HUES64 (cell line): Measurements from ENCODE around the gene SRGAP1.

Experiments
- H3K27ac ChIP-seq: 2 replicates; pipeline ENCODE4 v1.7.0; 2013; ENCODE audit warnings: low read depth, low read length, inconsistent platforms
- H3K27me3 ChIP-seq: 2 replicates; pipeline ENCODE4 v1.6.1; 2013; ENCODE audit warnings: mild to moderate bottlenecking, low read length; ENCODE audit not compliant: insufficient read depth
- H3K36me3 ChIP-seq: 2 replicates; pipeline ENCODE4 v1.6.1; 2013; ENCODE audit warnings: mild to moderate bottlenecking, low read length; ENCODE audit not compliant: insufficient read depth
- H3K4me1 ChIP-seq: 2 replicates; pipeline ENCODE4 v1.6.1; 2013; ENCODE audit warnings: mild to moderate bottlenecking, low read length, moderate library complexity; ENCODE audit not compliant: insufficient read depth
- H3K4me3 ChIP-seq: 2 replicates; pipeline ENCODE4 v1.5.1; 2013; ENCODE audit warnings: mild to moderate bottlenecking, low read length, moderate library complexity
- H3K9ac ChIP-seq: 2 replicates; pipeline ENCODE4 v1.6.1; 2013; ENCODE audit warnings: mild to moderate bottlenecking, low read depth, low read length
- H3K9me3 ChIP-seq: 2 replicates; pipeline ENCODE4 v1.6.1; 2013; ENCODE audit warnings: low read depth, low read length; ENCODE audit not compliant: insufficient read depth
- WGBS: fragments of 150-250, 120-280 bp; methylation state at CpG from one replicate; pipeline ENCODE4 v1.1.7; 2013; ENCODE audit warnings: missing lambda C conversion rate; 5-methylcytosine and 5-hydroxymethylcytosine counted together

Gene SRGAP1

DNA sequence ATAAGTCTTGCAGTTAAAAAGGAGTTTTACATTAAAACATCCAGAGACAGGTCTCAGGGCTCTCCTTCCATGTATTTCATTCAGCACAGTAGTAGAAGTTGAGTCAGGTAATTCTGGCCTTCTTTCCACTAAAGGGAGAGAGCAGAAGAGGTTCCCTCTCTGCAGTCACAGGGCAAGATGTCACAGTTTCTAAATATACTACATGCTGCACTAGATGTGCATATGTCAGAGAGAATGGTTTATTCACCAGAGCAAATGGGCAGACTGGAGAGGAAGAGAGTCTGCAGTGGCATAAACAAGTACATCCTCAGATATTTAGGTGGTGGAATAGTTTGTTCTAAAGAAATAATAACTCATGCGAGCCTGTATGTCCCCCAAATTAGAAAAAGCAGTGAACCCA is 245.5 kb downstream of the SRGAP1 start:
- H3K9me3 ChIP-seq: no peaks in the 10 kb centered on the region
- WGBS: no CpG with 5 or more reads among the region's 1 CpG
- H3K4me1 ChIP-seq: peaks cover 9% of the 10 kb centered on the region
- H3K4me3 ChIP-seq: no peak overlapping the region
- H3K27me3 ChIP-seq: no peaks in the 10 kb centered on the region
- H3K36me3 ChIP-seq: no peaks in the 10 kb centered on the region
- no peak overlapping the region for H3K27ac ChIP-seq
- H3K9ac ChIP-seq: no peak overlapping the region

DNA sequence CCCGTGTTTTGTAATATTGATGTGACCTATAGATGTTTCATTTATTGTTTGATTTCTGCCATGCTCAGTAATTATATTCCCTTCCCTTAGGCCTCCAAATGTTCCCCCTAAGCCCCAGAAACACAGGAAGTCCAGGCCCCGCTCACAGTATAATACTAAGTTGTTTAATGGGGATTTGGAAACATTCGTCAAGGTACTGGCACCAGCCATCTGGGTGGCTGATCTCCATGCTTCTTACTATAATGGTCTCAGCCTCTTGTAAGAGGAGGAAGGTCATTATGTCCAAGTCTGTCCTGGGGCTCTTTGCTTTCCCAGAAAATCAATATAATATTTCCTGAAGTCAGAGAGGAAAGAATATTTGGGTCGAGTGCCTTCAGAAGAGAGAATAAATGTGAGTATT is 246.7 kb downstream of the SRGAP1 start:
- Histone ChIP-seq H3K4me3 (no peak overlapping the region), H3K27ac (no peak overlapping the region), H3K27me3 (no peaks in the 10 kb centered on the region), H3K9me3 (no peaks in the 10 kb centered on the region), H3K9ac (no peak overlapping the region), H3K36me3 (no peaks in the 10 kb centered on the region), H3K4me1 (peaks cover 9% of the 10 kb centered on the region)
- 82% methylated on average over 2 of the region's 4 CpGs for WGBS

DNA sequence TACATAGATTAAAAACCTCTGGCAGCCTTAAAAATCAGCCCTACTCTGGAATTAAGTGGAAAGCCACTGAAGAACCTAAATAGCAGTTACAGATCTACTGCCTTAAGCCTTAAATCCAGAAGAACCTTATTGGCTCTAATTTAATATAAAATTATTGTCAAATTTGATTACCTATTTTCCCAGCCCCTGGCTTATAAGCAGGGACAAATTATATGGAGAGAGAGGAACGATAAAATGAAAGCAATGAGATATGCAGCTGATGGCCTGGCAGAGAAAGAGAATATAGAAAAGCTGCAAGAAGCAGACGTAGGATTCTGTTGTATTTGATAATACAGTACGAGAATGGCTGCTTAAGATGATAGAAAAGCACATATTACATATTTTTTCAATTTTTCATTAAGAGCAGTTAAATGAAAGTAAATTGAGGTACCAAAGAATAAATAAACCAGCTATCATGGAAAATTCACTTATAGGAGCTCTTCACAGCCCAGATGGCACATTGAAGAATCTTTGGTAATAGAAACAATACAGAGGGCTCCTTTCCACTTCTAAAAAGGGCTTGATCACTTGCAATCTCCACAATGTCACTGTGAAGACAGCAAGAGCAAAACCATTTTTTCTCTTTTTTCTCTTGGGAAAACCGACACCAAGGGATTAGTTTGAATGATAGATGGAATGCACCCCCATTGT is 248.2 kb downstream of the SRGAP1 start:
- Histone ChIP-seq H3K36me3 (no peaks in the 10 kb centered on the region), H3K27me3 (no peaks in the 10 kb centered on the region), H3K9ac (no peak overlapping the region), H3K4me3 (no peak overlapping the region), H3K27ac (no peak overlapping the region), H3K4me1 (peaks cover 9% of the 10 kb centered on the region), H3K9me3 (no peaks in the 10 kb centered on the region)
- 90% methylated on average over 2 of the region's 4 CpGs for whole genome bisulfite sequencing

DNA sequence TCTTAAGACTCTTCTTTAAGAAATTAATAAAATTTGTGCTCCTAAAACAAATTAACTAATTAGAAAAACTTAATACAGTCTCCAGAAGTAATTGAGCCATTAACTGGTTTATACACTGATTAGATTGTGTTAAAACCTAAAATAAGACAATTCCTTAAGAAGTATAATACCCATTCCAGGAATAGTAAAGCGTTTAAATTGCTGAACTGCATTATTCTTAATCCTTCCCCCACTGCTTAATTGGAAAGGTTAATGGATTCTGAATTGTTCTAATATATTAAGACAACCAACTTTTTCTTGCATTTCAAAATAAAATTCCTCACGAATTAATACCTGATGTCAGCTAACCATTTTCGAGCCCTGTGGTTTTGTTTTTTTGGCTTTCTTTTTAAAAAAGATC is 249.2 kb downstream of the SRGAP1 start:
- Histone ChIP-seq H3K27ac (no peak overlapping the region), H3K27me3 (no peaks in the 10 kb centered on the region), H3K9ac (no peak overlapping the region; the same call in 1 of the 2 replicates), H3K9me3 (no peaks in the 10 kb centered on the region), H3K4me3 (no peak overlapping the region), H3K4me1 (peaks cover 2% of the 10 kb centered on the region), H3K36me3 (no peaks in the 10 kb centered on the region)
- WGBS: 94% methylated on average over 2 of the region's 3 CpGs

DNA sequence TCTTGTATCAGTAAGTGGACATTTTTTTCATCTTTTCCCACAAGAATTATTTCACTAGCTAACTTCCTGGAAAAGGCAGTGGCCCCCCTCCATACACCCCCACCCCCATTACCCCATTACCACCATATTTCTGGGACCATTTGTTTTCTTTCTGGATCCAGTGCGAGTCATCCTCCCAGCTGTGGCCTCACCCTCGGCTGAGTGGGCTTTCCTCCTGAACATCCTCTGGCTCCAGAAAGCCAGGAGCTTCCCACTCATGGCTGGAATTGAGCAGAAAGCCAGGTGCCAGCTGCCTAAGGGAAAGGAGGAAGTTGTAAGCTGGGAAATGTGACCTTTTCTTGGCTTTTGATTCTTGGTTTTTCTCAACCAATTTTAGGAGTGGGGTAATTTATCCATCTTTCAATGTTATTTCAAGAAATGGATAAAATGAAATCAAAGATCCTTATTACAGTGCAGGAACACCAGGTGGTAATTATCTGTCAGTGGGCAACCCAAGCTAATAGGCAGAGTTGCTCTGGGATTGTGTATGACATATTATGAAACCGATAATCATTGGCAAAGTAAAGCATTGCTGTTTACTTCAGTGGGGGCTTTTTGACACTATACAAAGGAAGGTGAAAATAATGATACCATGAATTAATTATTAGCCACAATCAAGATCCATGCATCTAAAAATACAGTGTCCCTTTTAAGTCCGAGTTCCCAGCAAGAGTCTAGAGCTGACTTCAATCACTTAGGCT is 253.0 kb downstream of the SRGAP1 start:
- Histone ChIP-seq H3K4me1 (no peaks in the 10 kb centered on the region), H3K36me3 (no peaks in the 10 kb centered on the region), H3K27ac (no peak overlapping the region), H3K27me3 (no peaks in the 10 kb centered on the region), H3K4me3 (no peak overlapping the region), H3K9me3 (no peaks in the 10 kb centered on the region), H3K9ac (no peak overlapping the region)
- WGBS: 93% methylated on average over 4 of the region's 4 CpGs

DNA sequence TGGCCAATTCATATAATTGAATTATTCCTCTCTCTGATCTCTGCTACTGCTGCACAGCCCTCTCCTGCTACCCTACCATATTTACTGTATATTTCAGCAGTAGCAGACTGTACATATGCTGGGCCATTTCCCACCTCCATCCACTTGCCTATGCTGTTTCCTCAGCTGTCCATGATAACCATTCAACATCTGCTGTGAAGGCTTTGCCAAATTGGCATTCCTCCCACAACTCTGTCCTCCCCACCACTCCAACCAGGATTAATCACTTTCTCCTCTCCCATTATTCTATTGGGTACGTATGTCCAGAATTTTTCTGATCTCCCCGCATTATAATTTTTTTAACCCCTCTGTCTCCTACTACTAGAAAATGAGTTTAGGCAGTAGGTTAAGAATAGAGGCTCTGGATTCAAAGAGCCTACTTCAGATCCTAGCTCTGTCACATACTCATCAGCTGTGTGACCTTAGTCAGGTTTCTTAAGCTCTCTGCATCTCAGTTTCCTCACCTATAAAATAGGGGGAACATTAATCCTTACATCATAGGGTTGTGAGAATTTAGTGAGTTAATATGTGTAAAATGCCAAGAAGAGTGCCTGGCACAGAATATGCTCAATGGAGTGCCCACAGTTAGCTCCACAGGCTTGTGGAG is 254.3 kb downstream of the SRGAP1 start:
- Histone ChIP-seq H3K4me3 (no peak overlapping the region), H3K9me3 (no peaks in the 10 kb centered on the region), H3K27me3 (no peaks in the 10 kb centered on the region), H3K27ac (no peak overlapping the region), H3K9ac (no peak overlapping the region), H3K4me1 (no peaks in the 10 kb centered on the region), H3K36me3 (no peaks in the 10 kb centered on the region)
- WGBS: 100% methylated on average over 1 of the region's 2 CpGs

DNA sequence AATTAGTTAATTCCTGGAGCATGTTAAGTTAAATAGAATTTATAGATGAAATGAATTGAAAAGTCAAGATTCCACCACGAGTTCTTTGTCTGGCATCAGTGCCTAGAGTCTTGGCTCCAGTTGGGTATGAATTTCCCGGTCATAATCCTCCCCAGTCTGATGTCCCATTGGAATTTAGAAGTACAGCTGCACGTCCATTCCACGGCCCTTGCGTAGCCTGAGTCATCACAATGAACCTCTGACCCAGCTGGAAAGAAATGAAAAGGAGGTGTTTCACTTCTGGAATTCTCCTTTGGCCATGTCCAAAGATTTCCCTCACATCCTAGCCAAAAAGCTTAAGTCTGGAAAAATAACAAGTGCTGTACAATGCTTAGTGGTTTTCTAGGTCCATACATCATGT is 254.9 kb downstream of the SRGAP1 start:
- Histone ChIP-seq H3K9me3 (no peaks in the 10 kb centered on the region), H3K27ac (no peak overlapping the region), H3K4me3 (no peak overlapping the region), H3K36me3 (no peaks in the 10 kb centered on the region), H3K27me3 (no peaks in the 10 kb centered on the region), H3K9ac (no peak overlapping the region), H3K4me1 (no peaks in the 10 kb centered on the region)
- 96% methylated on average over 5 of the region's 5 CpGs for WGBS

DNA sequence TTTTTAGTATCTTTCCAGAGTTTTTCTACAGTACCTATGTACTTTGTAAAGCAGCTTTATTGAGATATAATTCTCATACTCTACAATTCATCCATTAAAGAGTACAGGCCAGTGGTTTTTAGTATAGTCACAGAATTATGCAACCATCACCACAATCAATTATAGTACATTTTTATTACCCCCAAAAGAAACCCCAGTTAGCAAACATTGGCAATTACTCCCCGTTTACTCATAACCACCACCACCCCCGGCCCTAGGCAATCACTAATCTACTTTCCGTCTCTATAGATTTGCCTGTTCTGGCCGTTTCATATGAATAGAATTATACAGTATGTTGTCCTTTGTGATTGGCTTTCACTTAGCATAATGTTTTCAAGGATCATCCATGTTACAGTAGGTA is 257.8 kb downstream of the SRGAP1 start:
- no peak overlapping the region for H3K27ac ChIP-seq
- H3K27me3 ChIP-seq: no peaks in the 10 kb centered on the region
- H3K36me3 ChIP-seq: no peaks in the 10 kb centered on the region
- no peaks in the 10 kb centered on the region for H3K4me1 ChIP-seq
- H3K9me3 ChIP-seq: no peaks in the 10 kb centered on the region
- WGBS: 93% methylated on average over 4 of the region's 4 CpGs
- no peak overlapping the region for H3K4me3 ChIP-seq
- H3K9ac ChIP-seq: no peak overlapping the region

DNA sequence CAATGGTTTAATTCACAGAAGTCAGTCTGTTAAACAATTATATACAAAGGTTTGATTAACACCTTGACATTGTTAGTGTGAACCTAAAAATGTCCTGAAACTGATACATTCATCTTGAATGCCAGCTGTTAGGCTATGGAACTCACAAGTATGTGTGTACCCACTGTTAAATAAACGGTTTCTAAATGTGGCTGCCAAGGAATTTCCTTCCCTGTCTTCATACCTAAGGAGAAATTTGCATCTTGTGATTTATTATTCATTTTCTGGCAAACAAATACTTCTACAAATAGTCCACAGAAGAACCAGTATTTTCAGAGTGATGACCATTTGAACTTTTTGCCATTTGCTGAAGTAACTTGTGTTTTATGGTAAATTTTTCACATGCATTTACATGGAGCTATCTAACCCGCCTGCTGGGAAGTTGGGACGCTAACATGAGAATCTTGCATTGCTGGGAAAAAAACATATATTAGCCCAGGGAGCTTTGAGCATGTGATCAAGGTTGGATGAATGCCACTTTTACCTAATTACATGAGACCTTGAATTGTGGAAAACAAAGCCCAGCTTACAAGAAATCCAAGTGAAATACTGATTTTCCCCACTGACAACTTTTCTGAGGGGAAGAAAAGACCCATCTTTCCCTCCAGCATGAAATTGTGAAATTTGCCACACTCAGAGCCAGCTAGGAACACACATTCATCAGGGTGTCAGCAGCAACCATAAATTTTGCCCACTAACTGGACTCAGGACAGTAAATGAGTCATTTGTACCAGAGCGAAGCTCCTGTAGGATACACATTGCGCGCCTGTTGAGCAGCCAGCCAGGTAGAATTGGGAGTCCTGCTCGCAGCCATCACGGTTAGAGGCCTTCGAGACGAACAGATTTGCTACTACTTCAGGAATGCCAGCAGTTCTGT is 259.6 kb downstream of the SRGAP1 start:
- 97% methylated on average over 10 of the region's 10 CpGs for WGBS
- H3K36me3 ChIP-seq: no peaks in the 10 kb centered on the region
- no peaks in the 10 kb centered on the region for H3K9me3 ChIP-seq
- H3K27me3 ChIP-seq: no peaks in the 10 kb centered on the region
- H3K4me3 ChIP-seq: no peak overlapping the region
- no peaks in the 10 kb centered on the region for H3K4me1 ChIP-seq
- no peak overlapping the region for H3K27ac ChIP-seq
- H3K9ac ChIP-seq: no peak overlapping the region

DNA sequence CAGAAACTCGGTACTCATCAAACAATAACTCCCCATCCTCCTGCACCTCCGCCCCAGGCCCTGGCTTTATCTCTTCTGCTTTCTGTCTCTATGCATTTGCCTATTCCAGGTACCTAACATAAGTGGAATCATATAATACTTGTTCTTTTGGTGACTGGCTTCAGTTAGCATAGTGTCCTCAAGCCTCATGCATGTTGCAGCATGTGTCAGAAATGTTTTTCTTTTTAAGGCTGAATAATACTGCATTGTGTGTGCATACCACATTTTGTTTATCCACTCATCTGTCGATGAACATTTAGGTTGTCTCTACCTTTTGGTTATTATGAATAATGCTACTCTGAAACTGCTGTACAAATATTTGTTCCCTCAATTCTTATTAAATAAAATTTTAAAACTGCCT is 260.5 kb downstream of the SRGAP1 start:
- H3K9ac ChIP-seq: no peak overlapping the region
- 96% methylated on average over 2 of the region's 3 CpGs for WGBS
- no peaks in the 10 kb centered on the region for H3K36me3 ChIP-seq
- H3K4me1 ChIP-seq: no peaks in the 10 kb centered on the region
- H3K27ac ChIP-seq: no peak overlapping the region
- H3K9me3 ChIP-seq: no peaks in the 10 kb centered on the region
- no peaks in the 10 kb centered on the region for H3K27me3 ChIP-seq
- H3K4me3 ChIP-seq: no peak overlapping the region

DNA sequence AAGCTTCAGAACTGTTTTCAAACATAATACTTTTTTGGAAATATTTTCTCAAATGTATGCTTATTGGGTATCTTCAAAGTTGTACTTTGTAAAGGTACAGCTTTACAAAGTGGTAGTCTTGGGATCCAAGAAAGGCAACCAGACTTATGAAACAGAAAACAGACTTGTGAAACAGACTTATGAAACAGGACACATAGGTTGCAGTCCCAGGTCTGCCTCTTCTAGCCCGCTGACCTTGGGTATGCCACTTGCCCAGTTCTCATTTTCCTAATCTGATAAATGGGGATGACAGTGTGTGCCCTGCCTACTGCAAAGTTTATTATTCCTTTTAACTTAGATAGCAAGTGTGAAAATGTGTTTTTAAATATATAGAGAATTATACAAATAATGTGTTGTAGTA is 263.3 kb downstream of the SRGAP1 start:
- Histone ChIP-seq H3K27me3 (no peaks in the 10 kb centered on the region), H3K9ac (no peak overlapping the region), H3K4me1 (no peaks in the 10 kb centered on the region), H3K36me3 (peaks cover 7% of the 10 kb centered on the region; the same call in 1 of the 2 replicates), H3K27ac (no peak overlapping the region), H3K4me3 (no peak overlapping the region), H3K9me3 (no peaks in the 10 kb centered on the region)
- WGBS: 95% methylated on average over 1 of the region's 1 CpG
